ENCODE data around the gene NXNL1. TPM values are rescaled to one million over a fixed set of nuclear protein-coding genes. Genes with fewer than 3 reads are reported as not detected.

The NXNL1 gene
- total and polyA plus RNA-seq, 2 of the 4 experiments (the other 2 are of a cell fraction): not detected

DNA sequence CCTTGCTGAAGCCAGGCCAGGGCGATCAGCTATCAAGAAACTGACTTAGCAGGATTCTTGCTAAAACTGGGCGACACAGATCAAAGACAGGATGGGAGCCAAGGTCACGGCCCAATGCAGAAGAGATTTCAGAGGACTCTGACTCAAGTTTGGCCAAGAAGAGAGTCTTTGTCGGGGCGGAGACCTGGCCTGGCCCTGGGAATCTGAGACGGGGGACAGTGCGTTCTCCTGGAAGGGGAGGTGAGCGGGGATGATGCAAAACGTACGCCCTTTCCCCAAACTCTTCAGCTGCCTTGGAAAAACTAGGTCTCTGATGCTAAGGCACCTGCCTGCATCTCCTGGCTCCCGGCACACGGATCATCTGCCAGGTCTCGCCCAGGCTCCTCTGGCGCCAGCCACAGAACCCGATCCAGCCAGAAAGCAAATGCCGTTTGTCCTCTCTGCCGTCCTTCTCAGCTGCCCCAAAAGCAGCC lies 31.0 kb downstream of the NXNL1 start:
- Histone ChIP-seq H3K4me1 (ENCODE audit: control insufficient read depth, insufficient read depth, low read length) (no peaks in the 10 kb centered on the region), H4K20me1 (ENCODE audit: insufficient read depth, low read length) (no peaks in the 10 kb centered on the region), H3K27ac (ENCODE audit: insufficient read depth, low read length) (no peak overlapping the region), H4K91ac (ENCODE audit: insufficient read depth, low read depth, low read length) (no peak overlapping the region), H2AK5ac (ENCODE audit: low read depth, low read length) (no peak overlapping the region), H2BK20ac (ENCODE audit: low read depth, low read length) (no peak overlapping the region), H3K18ac (ENCODE audit: low read depth, low read length) (no peak overlapping the region), H3K4ac (ENCODE audit: low read depth, low read length) (no peak overlapping the region), H3K9me1 (ENCODE audit: insufficient read depth, low read length) (no peaks in the 10 kb centered on the region), H4K8ac (ENCODE audit: low read depth in 2 of 2, low read length in 2 of 2) (no peak overlapping the region), H4K5ac (ENCODE audit: low read depth, low read length) (no peak overlapping the region), H3K56ac (ENCODE audit: extremely low read depth, insufficient read depth, low read length) (no peak overlapping the region), H2BK120ac (ENCODE audit: low read depth, low read length) (no peak overlapping the region), H2BK15ac (ENCODE audit: low read depth, low read length) (no peak overlapping the region), H3K14ac (replicated peaks; ENCODE audit: low read depth, low read length) (no peak overlapping the region), H3K4me2 (ENCODE audit: low read depth, low read length) (no peak overlapping the region), H2BK5ac (ENCODE audit: low read depth, low read length, poor library complexity, severe bottlenecking) (no peak overlapping the region), H3K36me3 (ENCODE audit: control insufficient read depth, insufficient read depth, low read length) (no peaks in the 10 kb centered on the region), H3K27me3 (ENCODE audit: control insufficient read depth, insufficient read depth, low read length) (no peaks in the 10 kb centered on the region), H2AFZ (replicated peaks; ENCODE audit: low read length, poor library complexity) (no peak overlapping the region), H3K9me3 (ENCODE audit: control insufficient read depth, insufficient read depth, low read length) (no peaks in the 10 kb centered on the region), H3K4me3 (ENCODE audit: insufficient read depth, low read depth, low read length) (no peak overlapping the region), H2AK9ac (replicated peaks; ENCODE audit: low read depth, low read length, poor library complexity) (no peak overlapping the region), H3K9ac (ENCODE audit: low read depth, low read length) (no peak overlapping the region), H3K79me1 (ENCODE audit: low read depth in 1 of 2, low read length in 2 of 2) (no peaks in the 10 kb centered on the region), H3K23ac (ENCODE audit: low read depth, low read length) (no peak overlapping the region)
- POLR2A ChIA-PET (ENCODE audit: unreplicated experiment): no interaction called here
- ATAC-seq (ENCODE audit: low read depth) (no peak), DNase-seq (no peak)
- CTCF ChIA-PET: no interaction called here
- dilution Hi-C loops (cut with HindIII; ENCODE audit: low sequenced_read_pairs, unreplicated experiment) (no loop called here), in situ Hi-C loops (cut with MboI; ENCODE audit: low sequenced_read_pairs) (no loop called here), intact Hi-C loops (cut with micrococcal nuclease) (no loop called here)
- WGBS, 2 experiments (ENCODE audit: extremely low coverage in 2 of 2, insufficient read length in 1 of 2): 56% methylated on average over 5 of the region's 17 CpGs; no CpG with 5 or more reads in 1 of the 2 experiments
- TF ChIP-seq RAD21 (IDR thresholded peaks at IDR 0.05; ENCODE audit: low read length): no peak
- no TSS peak for BruUV-seq (replicated peaks)

All from IMR-90 (cell line).